CD14-positive monocyte (primary cell): ENCODE data around the gene MED17. TPM values are rescaled to one million over a fixed set of nuclear protein-coding genes. Genes with fewer than 3 reads are reported as not detected.

Experiments
- DNase-seq, 3 donors: peaks; one replicate each; pipeline ENCODE4 v3.0.0-alpha.2; 2011 to 2022
- H2AFZ ChIP-seq: 2 replicates; pipeline ENCODE4 v1.6.0; 2012; ENCODE audit warnings: mild to moderate bottlenecking, low read depth, low read length, inconsistent platforms; ENCODE audit not compliant: insufficient read depth, poor library complexity, severe bottlenecking
- H3K27ac ChIP-seq, 2 donors: 1 replicate in 1 of 2; 2 replicates in 1 of 2; pipeline ENCODE4 v1.5.1; 2012 to 2013; ENCODE audit warnings: low read length in 2 of 2, control low read depth in 1 of 2, inconsistent platforms in 1 of 2, low read depth in 1 of 2, mild to moderate bottlenecking in 1 of 2
- H3K27me3 ChIP-seq, 2 donors: one replicate each; pipeline versions ENCODE4 v1.6.0 to v1.6.1; 2011 to 2013; ENCODE audit warnings: low read length in 2 of 2; ENCODE audit not compliant: control insufficient read depth in 2 of 2, insufficient read depth in 2 of 2
- H3K36me3 ChIP-seq, 2 donors: replicated peaks in 1 of 2; 1 replicate in 1 of 2; 2 replicates in 1 of 2; pipeline versions ENCODE4 v1.5.1 to v1.6.1; 2012 to 2013; ENCODE audit warnings: low read length in 2 of 2, control low read depth in 1 of 2, inconsistent platforms in 1 of 2, mild to moderate bottlenecking in 1 of 2; ENCODE audit not compliant: insufficient read depth in 2 of 2, control insufficient read depth in 1 of 2
- H3K4me1 ChIP-seq, 2 donors: 1 replicate in 1 of 2; 2 replicates in 1 of 2; pipeline versions ENCODE4 v1.5.1 to v1.6.1; 2012 to 2013; ENCODE audit warnings: low read length in 2 of 2, control low read depth in 1 of 2, inconsistent platforms in 1 of 2, mild to moderate bottlenecking in 1 of 2, moderate library complexity in 1 of 2; ENCODE audit not compliant: insufficient read depth in 2 of 2, control insufficient read depth in 1 of 2
- H3K4me2 ChIP-seq: replicated peaks from 2 replicates; pipeline ENCODE3; 2012; ENCODE audit warnings: low read length, moderate library complexity, mild to moderate bottlenecking; ENCODE audit not compliant: poor library complexity, severe bottlenecking; ENCODE audit errors: extremely low read depth
- H3K4me3 ChIP-seq, 3 experiments: fragments of 200-600 bp in 1 of 3; sonication (generic) in 1 of 3; replicated peaks in 1 of 3; 1 replicate in 2 of 3; 2 replicates in 1 of 3; pipeline ENCODE4 v1.5.1; 2011 to 2013; ENCODE audit warnings: low read length in 3 of 3, mild to moderate bottlenecking in 3 of 3, control low read depth in 2 of 3, low read depth in 2 of 3, inconsistent platforms in 1 of 3, moderate library complexity in 1 of 3
- H3K79me2 ChIP-seq: 2 replicates; pipeline ENCODE4 v1.6.0; 2012; ENCODE audit warnings: mild to moderate bottlenecking, control low read depth, inconsistent platforms, low read length, moderate library complexity; ENCODE audit not compliant: insufficient read depth
- H3K9ac ChIP-seq: 2 replicates; pipeline ENCODE4 v1.6.0; 2017; ENCODE audit warnings: low read length, mild to moderate bottlenecking; ENCODE audit not compliant: insufficient read depth, poor library complexity, severe bottlenecking
- H3K9me3 ChIP-seq, 2 donors: replicated peaks in 1 of 2; 1 replicate in 1 of 2; 2 replicates in 1 of 2; pipeline versions ENCODE4 v1.5.1 to v1.6.1; 2012 to 2013; ENCODE audit warnings: low read length in 2 of 2, control low read depth in 1 of 2; ENCODE audit not compliant: control insufficient read depth in 1 of 2, insufficient read depth in 1 of 2
- H4K20me1 ChIP-seq: 2 replicates; pipeline ENCODE4 v1.6.0; 2012; ENCODE audit warnings: mild to moderate bottlenecking, low read length, control low read depth, moderate library complexity; ENCODE audit not compliant: insufficient read depth
- H3K27ac Mint-ChIP-seq, 7 donors: one replicate each; pipeline ENCODE4 v1.8.0; 2020; ENCODE audit warnings: mild to moderate bottlenecking in 7 of 7, mixed read lengths in 7 of 7, moderate library complexity in 6 of 7, inconsistent platforms in 2 of 7
- H3K27me3 Mint-ChIP-seq, 3 donors: one replicate each; pipeline ENCODE4 v1.8.0; 2021 to 2022; ENCODE audit warnings: low read depth in 3 of 3, mild to moderate bottlenecking in 3 of 3, mixed read lengths in 3 of 3, moderate library complexity in 3 of 3, inconsistent platforms in 1 of 3
- H3K36me3 Mint-ChIP-seq, 2 donors: one replicate each; pipeline ENCODE4 v1.8.0; 2020; ENCODE audit warnings: mixed read lengths in 2 of 2, inconsistent platforms in 1 of 2, mild to moderate bottlenecking in 1 of 2
- H3K4me1 Mint-ChIP-seq: one replicate; pipeline ENCODE4 v1.8.0; 2020; ENCODE audit warnings: mild to moderate bottlenecking, mixed read lengths
- H3K4me3 Mint-ChIP-seq, 2 donors: one replicate each; pipeline ENCODE4 v1.8.0; 2020; ENCODE audit warnings: mild to moderate bottlenecking in 2 of 2, mixed read lengths in 2 of 2, moderate library complexity in 1 of 2
- H3K9me3 Mint-ChIP-seq, 7 donors: one replicate each; pipeline ENCODE4 v1.8.0; 2020 to 2022; ENCODE audit warnings: mixed read lengths in 7 of 7, mild to moderate bottlenecking in 6 of 7, moderate library complexity in 6 of 7, inconsistent platforms in 2 of 7
- WGBS: methylation state at CpG from one replicate; pipeline ENCODE4 v1.1.5; 2013; ENCODE audit warnings: missing lambda C conversion rate; ENCODE audit not compliant: insufficient coverage; 5-methylcytosine and 5-hydroxymethylcytosine counted together
- intact Hi-C, 2 donors: fragments of 100-400 bp; cut with micrococcal nuclease; formaldehyde crosslinking; loops; one replicate each; pipeline versions ENCODE4 v1.15.0 to v1.15.1; 2023
- polyA minus RNA-seq: library from RNA; depleted of rRNA, polyadenylated mRNA; stranded (reverse); fragments of >200 nt; gene quantifications from 2 replicates; pipeline ENCODE4 v1.2.3, GENCODE V29; 2012
- polyA plus RNA-seq, 3 donors: library from polyadenylated mRNA; depleted of rRNA in 1 of 3; unstranded in 2 of 3; stranded (reverse) in 1 of 3; fragments of 300-500 nt in 2 of 3; fragments of >200 nt in 1 of 3; fragmentation: Illumina TruSeq in 2 of 3; gene quantifications; 1 replicate in 2 of 3; 2 replicates in 1 of 3; pipeline ENCODE4 v1.2.3, GENCODE V29; 2012 to 2021
- total RNA-seq, 12 experiments: library from RNA in 1 of 12; stranded (reverse) in 1 of 12; fragments of 120-200 nt in 1 of 12; gene quantifications; one replicate each; pipeline ENCODE4 v1.2.4 and lab custom pipeline; 2013 to 2026; ENCODE audit warnings: mixed read lengths in 6 of 12, inconsistent platforms in 1 of 12
- TF ChIP-seq, protein P1 (sequence below): fragments of 200-600 bp; IDR thresholded peaks from one replicate; pipeline ENCODE4 v1.8.0; 2022; ENCODE audit warnings: antibody characterized with exemption, mild to moderate bottlenecking

Gene MED17, protein sequence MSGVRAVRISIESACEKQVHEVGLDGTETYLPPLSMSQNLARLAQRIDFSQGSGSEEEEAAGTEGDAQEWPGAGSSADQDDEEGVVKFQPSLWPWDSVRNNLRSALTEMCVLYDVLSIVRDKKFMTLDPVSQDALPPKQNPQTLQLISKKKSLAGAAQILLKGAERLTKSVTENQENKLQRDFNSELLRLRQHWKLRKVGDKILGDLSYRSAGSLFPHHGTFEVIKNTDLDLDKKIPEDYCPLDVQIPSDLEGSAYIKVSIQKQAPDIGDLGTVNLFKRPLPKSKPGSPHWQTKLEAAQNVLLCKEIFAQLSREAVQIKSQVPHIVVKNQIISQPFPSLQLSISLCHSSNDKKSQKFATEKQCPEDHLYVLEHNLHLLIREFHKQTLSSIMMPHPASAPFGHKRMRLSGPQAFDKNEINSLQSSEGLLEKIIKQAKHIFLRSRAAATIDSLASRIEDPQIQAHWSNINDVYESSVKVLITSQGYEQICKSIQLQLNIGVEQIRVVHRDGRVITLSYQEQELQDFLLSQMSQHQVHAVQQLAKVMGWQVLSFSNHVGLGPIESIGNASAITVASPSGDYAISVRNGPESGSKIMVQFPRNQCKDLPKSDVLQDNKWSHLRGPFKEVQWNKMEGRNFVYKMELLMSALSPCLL
- 22.5 TPM for total RNA-seq (2013)
- polyA plus RNA-seq (10 to 100 TPM in 1 of 3 donors, 1 to 10 TPM in 2; 3.4 to 12.8 (median 4.4) TPM), polyA minus RNA-seq (11.5 and 16.8 TPM in 2 replicates), total RNA-seq (lab: John Stamatoyannopoulos, UW) (8.3 to 29.7 (median 19.1) reads per million in 11 experiments)

DNA sequence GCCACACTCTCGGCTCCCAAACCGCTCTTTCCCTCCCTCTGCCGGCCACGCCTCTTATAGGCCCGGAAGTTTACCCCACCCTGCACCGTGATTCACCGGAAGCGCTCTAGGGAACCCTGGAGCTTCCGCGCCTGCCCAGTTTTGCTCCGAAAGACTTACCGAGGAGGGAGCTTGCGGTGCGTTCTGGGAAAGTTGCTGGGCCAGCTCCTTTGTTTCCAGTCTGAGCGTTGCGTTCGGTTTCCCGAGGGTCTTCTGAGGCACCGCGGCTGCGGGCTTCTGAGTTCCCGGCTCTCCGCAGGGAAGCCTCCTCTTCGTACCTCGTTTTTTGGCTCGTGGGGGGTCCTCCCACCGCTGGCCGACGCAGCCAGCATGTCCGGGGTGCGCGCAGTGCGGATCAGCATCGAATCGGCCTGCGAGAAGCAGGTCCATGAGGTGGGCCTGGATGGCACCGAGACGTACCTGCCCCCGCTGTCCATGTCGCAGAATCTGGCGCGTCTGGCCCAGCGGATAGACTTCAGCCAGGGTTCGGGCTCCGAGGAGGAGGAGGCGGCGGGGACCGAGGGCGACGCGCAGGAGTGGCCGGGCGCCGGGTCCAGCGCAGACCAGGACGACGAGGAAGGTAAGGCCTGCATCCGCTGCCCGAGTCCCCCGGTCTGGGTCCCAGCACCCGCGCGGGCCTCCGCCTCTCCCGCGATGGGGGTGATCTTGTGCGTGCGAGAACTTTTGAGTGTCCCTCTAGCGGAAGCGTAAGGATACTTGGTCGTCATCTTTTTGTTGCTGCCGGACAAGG, at the start of gene MED17:
Gene MED17, plus strand, starts transcription at position 138 of the 790 bp plus-strand sequence. Its CDS starts 232 bp downstream, at position 370.
- Histone ChIP-seq H3K27me3 (no peaks in the 10 kb centered on the region), H3K27ac (peak within 1 kb of the TSS; percentile 94 to 96), H2AFZ (peak within 1 kb of the TSS; percentile 92), H3K36me3 (peaks cover 17% of the 10 kb centered on the region in 2 donors), H3K9ac (peak within 1 kb of the TSS; percentile 95), H3K4me3 (peak within 1 kb of the TSS; percentile 72 to 97 (median 95)), H3K4me1 (peaks cover 16 to 34% of the 10 kb centered on the region in 2 donors), H3K4me2 (peak within 1 kb of the TSS; percentile 93), H3K9me3 (no peaks in the 10 kb centered on the region), H4K20me1 (peaks cover 49% of the 10 kb centered on the region), H3K79me2 (peaks cover 57% of the 10 kb centered on the region)
- intact Hi-C loops = loop anchor here (5.0 kb wide), 2 partner anchors 42 to 547 kb away; partner anchors contain the start of genes C11orf54 (in 2 of the 2) and TAF1D (in 2 of the 2)
- peak within 1 kb of the TSS; percentile 96 to 98 for H3K4me3 Mint-ChIP-seq
- peaks cover 6 to 27% of the 10 kb centered on the region in 2 donors for H3K36me3 Mint-ChIP-seq
- no peaks in the 10 kb centered on the region for H3K27me3 Mint-ChIP-seq
- H3K4me1 Mint-ChIP-seq = peaks cover 33% of the 10 kb centered on the region
- H3K27ac Mint-ChIP-seq = peak within 1 kb of the TSS; percentile 67 to 97 (median 90)
- TF ChIP-seq, protein P1, sequence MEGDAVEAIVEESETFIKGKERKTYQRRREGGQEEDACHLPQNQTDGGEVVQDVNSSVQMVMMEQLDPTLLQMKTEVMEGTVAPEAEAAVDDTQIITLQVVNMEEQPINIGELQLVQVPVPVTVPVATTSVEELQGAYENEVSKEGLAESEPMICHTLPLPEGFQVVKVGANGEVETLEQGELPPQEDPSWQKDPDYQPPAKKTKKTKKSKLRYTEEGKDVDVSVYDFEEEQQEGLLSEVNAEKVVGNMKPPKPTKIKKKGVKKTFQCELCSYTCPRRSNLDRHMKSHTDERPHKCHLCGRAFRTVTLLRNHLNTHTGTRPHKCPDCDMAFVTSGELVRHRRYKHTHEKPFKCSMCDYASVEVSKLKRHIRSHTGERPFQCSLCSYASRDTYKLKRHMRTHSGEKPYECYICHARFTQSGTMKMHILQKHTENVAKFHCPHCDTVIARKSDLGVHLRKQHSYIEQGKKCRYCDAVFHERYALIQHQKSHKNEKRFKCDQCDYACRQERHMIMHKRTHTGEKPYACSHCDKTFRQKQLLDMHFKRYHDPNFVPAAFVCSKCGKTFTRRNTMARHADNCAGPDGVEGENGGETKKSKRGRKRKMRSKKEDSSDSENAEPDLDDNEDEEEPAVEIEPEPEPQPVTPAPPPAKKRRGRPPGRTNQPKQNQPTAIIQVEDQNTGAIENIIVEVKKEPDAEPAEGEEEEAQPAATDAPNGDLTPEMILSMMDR = peak; percentile 59
- H3K9me3 Mint-ChIP-seq = peaks cover 0 to 3% (median 0%) of the 10 kb centered on the region in 7 donors
- DNase-seq = peak; percentile 83 to 89 (median 88)
- WGBS = under 1% methylated on average over 71 of the region's 72 CpGs
